H9 (cell line): ENCODE measurements around the gene SETD5. TPM values are rescaled to one million over a fixed set of nuclear protein-coding genes. Genes with fewer than 3 reads are reported as not detected.

ENCODE experiments used
- DNase-seq: peaks from one replicate; pipeline ENCODE4 v3.0.0-alpha.2; 2017
- H2AFZ ChIP-seq: one replicate; pipeline ENCODE4 v1.6.1; 2013; ENCODE audit warnings: mild to moderate bottlenecking, low read length, control low read depth, moderate library complexity
- H2AK5ac ChIP-seq: 2 replicates; pipeline ENCODE4 v1.6.1; 2013; ENCODE audit warnings: low read length, control low read depth, mixed read lengths; ENCODE audit not compliant: insufficient read length
- H2BK120ac ChIP-seq: one replicate; pipeline ENCODE4 v1.6.1; 2013; ENCODE audit warnings: low read depth, mild to moderate bottlenecking, low read length, control low read depth, inconsistent platforms; ENCODE audit not compliant: poor library complexity, severe bottlenecking
- H2BK12ac ChIP-seq: 2 replicates; pipeline ENCODE4 v1.6.1; 2013; ENCODE audit warnings: low read length, control low read depth, mixed read lengths, low read depth; ENCODE audit not compliant: insufficient read length
- H2BK15ac ChIP-seq: 2 replicates; pipeline ENCODE4 v1.6.1; 2013; ENCODE audit warnings: low read depth, low read length, control low read depth
- H2BK20ac ChIP-seq: one replicate; pipeline ENCODE4 v1.6.1; 2013; ENCODE audit warnings: low read depth, mild to moderate bottlenecking, low read length, control low read depth, inconsistent platforms; ENCODE audit not compliant: poor library complexity, severe bottlenecking
- H2BK5ac ChIP-seq: 2 replicates; pipeline ENCODE4 v1.6.1; 2013; ENCODE audit warnings: low read length, control low read depth, mixed read lengths; ENCODE audit not compliant: insufficient read length
- H3K14ac ChIP-seq: 2 replicates; pipeline ENCODE4 v1.6.1; 2013; ENCODE audit warnings: low read length, control low read depth; ENCODE audit not compliant: insufficient read depth
- H3K18ac ChIP-seq: 2 replicates; pipeline ENCODE4 v1.6.1; 2013; ENCODE audit warnings: low read depth, mild to moderate bottlenecking, mixed read lengths, low read length, control low read depth; ENCODE audit not compliant: insufficient read length
- H3K23ac ChIP-seq: 2 replicates; pipeline ENCODE4 v1.6.1; 2013; ENCODE audit warnings: low read length, control low read depth, mixed read lengths, low read depth; ENCODE audit not compliant: insufficient read length
- H3K23me2 ChIP-seq: 2 replicates; pipeline ENCODE4 v1.6.1; 2013; ENCODE audit warnings: low read depth, mild to moderate bottlenecking, mixed read lengths, low read length, control low read depth; ENCODE audit not compliant: insufficient read length, poor library complexity, severe bottlenecking
- H3K27ac ChIP-seq: 2 replicates; pipeline ENCODE4 v1.5.1; 2013; ENCODE audit warnings: low read length, control low read depth, mixed read lengths, low read depth; ENCODE audit not compliant: insufficient read length
- H3K27me3 ChIP-seq: 2 replicates; pipeline ENCODE4 v1.6.1; 2013; ENCODE audit warnings: low read length, control low read depth, inconsistent platforms; ENCODE audit not compliant: insufficient read depth
- H3K4ac ChIP-seq: 2 replicates; pipeline ENCODE4 v1.6.1; 2013; ENCODE audit warnings: low read depth, mild to moderate bottlenecking, control low read depth, inconsistent platforms, low read length, moderate library complexity
- H3K4me1 ChIP-seq: 2 replicates; pipeline ENCODE4 v1.6.1; 2013; ENCODE audit warnings: low read length, control low read depth, inconsistent platforms; ENCODE audit not compliant: insufficient read depth
- H3K4me2 ChIP-seq: 2 replicates; pipeline ENCODE4 v1.6.1; 2013; ENCODE audit warnings: low read length, control low read depth, mixed read lengths; ENCODE audit not compliant: insufficient read length, insufficient read depth
- H3K56ac ChIP-seq: 2 replicates; pipeline ENCODE4 v1.6.1; 2013; ENCODE audit warnings: low read depth, mild to moderate bottlenecking, mixed read lengths, low read length, control low read depth; ENCODE audit not compliant: insufficient read length
- H3K79me1 ChIP-seq: 2 replicates; pipeline ENCODE4 v1.6.1; 2013; ENCODE audit warnings: low read depth, mild to moderate bottlenecking, moderate library complexity, low read length, control low read depth, inconsistent platforms; ENCODE audit not compliant: insufficient read depth, poor library complexity, severe bottlenecking
- H3K79me2 ChIP-seq: 2 replicates; pipeline ENCODE4 v1.6.1; 2013; ENCODE audit warnings: low read length, control low read depth, inconsistent platforms; ENCODE audit not compliant: insufficient read depth
- H3K9ac ChIP-seq: 2 replicates; pipeline ENCODE4 v1.6.1; 2013; ENCODE audit warnings: low read length, control low read depth, mixed read lengths; ENCODE audit not compliant: insufficient read length; ENCODE audit errors: extremely low read depth
- H3K9me3 ChIP-seq: one replicate; pipeline ENCODE4 v1.6.1; 2013; ENCODE audit warnings: low read depth, low read length, inconsistent platforms; ENCODE audit not compliant: control insufficient read depth
- H3T11ph ChIP-seq: one replicate; pipeline ENCODE4 v1.6.1; 2013; ENCODE audit warnings: mild to moderate bottlenecking, low read length, control low read depth, inconsistent platforms
- H4K20me1 ChIP-seq: one replicate; pipeline ENCODE4 v1.6.1; 2013; ENCODE audit not compliant: control insufficient read depth, insufficient read length, insufficient read depth
- H4K5ac ChIP-seq: 2 replicates; pipeline ENCODE4 v1.6.1; 2013; ENCODE audit warnings: low read depth, mild to moderate bottlenecking, mixed read lengths, low read length, control low read depth; ENCODE audit not compliant: insufficient read length
- H4K8ac ChIP-seq: replicated peaks from 2 replicates; pipeline ENCODE4 v1.6.1; 2013; ENCODE audit warnings: low read length, control low read depth, mixed read lengths, low read depth; ENCODE audit not compliant: insufficient read length
- H4K91ac ChIP-seq: 2 replicates; pipeline ENCODE4 v1.6.1; 2013; ENCODE audit warnings: low read depth, mild to moderate bottlenecking, moderate library complexity, mixed read lengths, low read length, control low read depth; ENCODE audit not compliant: insufficient read length
- H3K27ac Mint-ChIP-seq, 3 experiments: 2 replicates in 2 of 3; 3 replicates in 1 of 3; pipeline ENCODE4 v1.8.0; 2020 to 2021; ENCODE audit warnings: mixed read lengths in 3 of 3, mild to moderate bottlenecking in 1 of 3, moderate library complexity in 1 of 3
- H3K27me3 Mint-ChIP-seq: 2 replicates; pipeline ENCODE4 v1.8.0; 2021; ENCODE audit warnings: low read depth, mild to moderate bottlenecking, moderate library complexity, mixed read lengths
- H3K36me3 Mint-ChIP-seq, 3 experiments: 2 replicates in 2 of 3; 3 replicates in 1 of 3; pipeline ENCODE4 v1.8.0; 2020 to 2021; ENCODE audit warnings: low read depth in 3 of 3, mixed read lengths in 3 of 3; ENCODE audit not compliant: insufficient read depth in 1 of 3
- H3K4me1 Mint-ChIP-seq, 2 experiments: 2 replicates each; pipeline ENCODE4 v1.8.0; 2020; ENCODE audit warnings: mixed read lengths in 2 of 2
- H3K4me3 Mint-ChIP-seq, 2 experiments: 2 replicates in 1 of 2; 3 replicates in 1 of 2; pipeline ENCODE4 v1.8.0; 2020 to 2021; ENCODE audit warnings: mild to moderate bottlenecking in 2 of 2, mixed read lengths in 2 of 2, moderate library complexity in 1 of 2
- H3K9me3 Mint-ChIP-seq, 2 experiments: 2 replicates in 1 of 2; 3 replicates in 1 of 2; pipeline ENCODE4 v1.8.0; 2020; ENCODE audit warnings: mild to moderate bottlenecking in 2 of 2, mixed read lengths in 2 of 2, moderate library complexity in 1 of 2
- WGBS: extraction: QIAGEN DNeasy Blood & Tissue Kit; methylation state at CpG from one replicate; pipeline ENCODE4 v1.1.7; 2013; ENCODE audit warnings: missing lambda C conversion rate, low lambda C conversion rate, mixed read lengths; ENCODE audit not compliant: insufficient read length; ENCODE audit errors: extremely low coverage; 5-methylcytosine and 5-hydroxymethylcytosine counted together
- total RNA-seq: library from RNA; stranded (reverse); gene quantifications from 2 replicates; pipeline ENCODE4 v1.2.1, GENCODE V29; 2021
- TF ChIP-seq, protein P1 (sequence below): fragments of 200-600 bp; sonication (generic); conservative IDR thresholded peaks from 3 replicates; pipeline ENCODE4 v1.8.0; 2021; ENCODE audit warnings: antibody characterized with exemption, mild to moderate bottlenecking

Gene SETD5
- total RNA-seq, 1 experiment from 2014 or later: 207 TPM

DNA sequence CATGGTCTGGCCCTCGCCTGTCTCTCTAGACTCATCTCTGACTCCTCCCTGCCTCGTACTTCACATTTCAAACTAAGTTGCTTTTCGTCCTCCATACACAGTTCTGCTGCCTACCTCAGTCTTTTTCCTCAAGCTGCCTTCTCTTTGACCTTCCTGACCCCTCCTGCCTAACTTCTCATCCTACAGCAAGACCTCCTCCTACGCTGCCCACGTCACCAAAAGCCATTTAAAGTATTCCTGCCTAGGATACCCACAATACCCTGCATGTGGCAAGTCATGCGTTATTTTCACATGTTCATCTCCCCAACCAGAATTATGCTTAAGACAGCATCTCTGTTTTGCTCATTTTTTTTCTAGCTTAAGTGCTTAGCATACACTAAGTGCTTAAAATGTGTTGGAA lies 99.5 kb downstream of the SETD5 start:
- no peak overlapping the region for H2BK20ac ChIP-seq
- peaks cover 85% of the 10 kb centered on the region for H3K27me3 Mint-ChIP-seq
- H2AFZ ChIP-seq: no peak overlapping the region
- H3K79me2 ChIP-seq: no peaks in the 10 kb centered on the region
- no peak overlapping the region; a peak in 1 of 7 replicates for H3K27ac Mint-ChIP-seq
- no peak overlapping the region; a peak in 1 of 5 replicates for H3K4me3 Mint-ChIP-seq
- H3K4me1 Mint-ChIP-seq: peaks cover 13 to 14% of the 10 kb centered on the region in 2 experiments
- H3K23ac ChIP-seq: no peak overlapping the region
- no peaks in the 10 kb centered on the region for H3K4me1 ChIP-seq
- no peak overlapping the region for H3K14ac ChIP-seq
- no peak overlapping the region for H2BK15ac ChIP-seq
- WGBS: no CpG with 5 or more reads among the region's 6 CpGs
- no peak overlapping the region for H3K4me2 ChIP-seq
- H3K18ac ChIP-seq: no peak overlapping the region
- no peak overlapping the region for H2AK5ac ChIP-seq
- H4K91ac ChIP-seq: no peak overlapping the region
- H3K9me3 Mint-ChIP-seq: no peaks in the 10 kb centered on the region; a peak in 1 of 5 replicates
- no peak overlapping the region for H3T11ph ChIP-seq
- H3K27me3 ChIP-seq: no peaks in the 10 kb centered on the region; the same call in 1 of the 2 replicates
- no peak overlapping the region for H2BK5ac ChIP-seq
- H3K4ac ChIP-seq: no peak overlapping the region
- no peak overlapping the region for H3K27ac ChIP-seq
- no peak overlapping the region for H2BK12ac ChIP-seq
- no peak overlapping the region for H4K5ac ChIP-seq
- H3K56ac ChIP-seq: no peak overlapping the region
- DNase-seq: no peak
- H4K20me1 ChIP-seq: no peaks in the 10 kb centered on the region
- H3K9ac ChIP-seq: no peak overlapping the region
- H4K8ac ChIP-seq: no peak overlapping the region
- H2BK120ac ChIP-seq: no peak overlapping the region
- H3K23me2 ChIP-seq: peaks cover 7% of the 10 kb centered on the region
- H3K79me1 ChIP-seq: no peaks in the 10 kb centered on the region
- H3K9me3 ChIP-seq: no peaks in the 10 kb centered on the region
- no peaks in the 10 kb centered on the region; a peak in 1 of 7 replicates for H3K36me3 Mint-ChIP-seq
- TF ChIP-seq, protein P1, sequence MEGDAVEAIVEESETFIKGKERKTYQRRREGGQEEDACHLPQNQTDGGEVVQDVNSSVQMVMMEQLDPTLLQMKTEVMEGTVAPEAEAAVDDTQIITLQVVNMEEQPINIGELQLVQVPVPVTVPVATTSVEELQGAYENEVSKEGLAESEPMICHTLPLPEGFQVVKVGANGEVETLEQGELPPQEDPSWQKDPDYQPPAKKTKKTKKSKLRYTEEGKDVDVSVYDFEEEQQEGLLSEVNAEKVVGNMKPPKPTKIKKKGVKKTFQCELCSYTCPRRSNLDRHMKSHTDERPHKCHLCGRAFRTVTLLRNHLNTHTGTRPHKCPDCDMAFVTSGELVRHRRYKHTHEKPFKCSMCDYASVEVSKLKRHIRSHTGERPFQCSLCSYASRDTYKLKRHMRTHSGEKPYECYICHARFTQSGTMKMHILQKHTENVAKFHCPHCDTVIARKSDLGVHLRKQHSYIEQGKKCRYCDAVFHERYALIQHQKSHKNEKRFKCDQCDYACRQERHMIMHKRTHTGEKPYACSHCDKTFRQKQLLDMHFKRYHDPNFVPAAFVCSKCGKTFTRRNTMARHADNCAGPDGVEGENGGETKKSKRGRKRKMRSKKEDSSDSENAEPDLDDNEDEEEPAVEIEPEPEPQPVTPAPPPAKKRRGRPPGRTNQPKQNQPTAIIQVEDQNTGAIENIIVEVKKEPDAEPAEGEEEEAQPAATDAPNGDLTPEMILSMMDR: no peak
